ENCODE results near the gene COBL.

Gene COBL

DNA sequence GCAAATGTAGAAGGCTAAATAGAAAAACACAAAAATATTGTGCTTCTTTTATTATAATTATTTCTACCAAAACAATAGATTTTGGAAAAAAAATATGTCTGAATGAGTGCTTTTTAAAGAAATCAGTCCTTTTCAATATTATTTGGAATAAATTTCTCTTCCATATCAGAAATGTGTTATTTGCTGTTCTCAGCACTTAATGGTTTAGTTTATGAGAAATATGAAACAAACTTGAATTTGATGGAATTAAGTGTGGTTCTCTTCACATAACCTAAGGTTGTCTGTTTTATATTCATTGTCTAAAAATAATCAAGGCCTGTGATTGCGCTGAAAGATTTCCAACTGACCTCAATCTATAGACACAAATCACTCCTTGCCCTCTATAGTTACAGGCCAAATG is 203.0 kb downstream of the COBL start:
- DNase-seq (ENCODE audit: insufficient read length, low spot score) (no peak), FAIRE-seq (no peak)
- no peak for TF ChIP-seq TAF1 (IDR thresholded peaks at IDR 0.05; ENCODE audit: low read depth, low read length)
- TF ChIP-seq POLR2A (IDR thresholded peaks at IDR 0.05; ENCODE audit: low read depth, low read length) = no peak
- no peak for TF ChIP-seq POU2F2 (IDR thresholded peaks at IDR 0.05; ENCODE audit: low read depth, low read length)
- TF ChIP-seq POLR2AphosphoS5 (IDR thresholded peaks at IDR 0.05; ENCODE audit: low read depth, low read length) = no peak
- TF ChIP-seq SPI1 (IDR thresholded peaks at IDR 0.05; ENCODE audit: low read depth, low read length) = no peak

DNA sequence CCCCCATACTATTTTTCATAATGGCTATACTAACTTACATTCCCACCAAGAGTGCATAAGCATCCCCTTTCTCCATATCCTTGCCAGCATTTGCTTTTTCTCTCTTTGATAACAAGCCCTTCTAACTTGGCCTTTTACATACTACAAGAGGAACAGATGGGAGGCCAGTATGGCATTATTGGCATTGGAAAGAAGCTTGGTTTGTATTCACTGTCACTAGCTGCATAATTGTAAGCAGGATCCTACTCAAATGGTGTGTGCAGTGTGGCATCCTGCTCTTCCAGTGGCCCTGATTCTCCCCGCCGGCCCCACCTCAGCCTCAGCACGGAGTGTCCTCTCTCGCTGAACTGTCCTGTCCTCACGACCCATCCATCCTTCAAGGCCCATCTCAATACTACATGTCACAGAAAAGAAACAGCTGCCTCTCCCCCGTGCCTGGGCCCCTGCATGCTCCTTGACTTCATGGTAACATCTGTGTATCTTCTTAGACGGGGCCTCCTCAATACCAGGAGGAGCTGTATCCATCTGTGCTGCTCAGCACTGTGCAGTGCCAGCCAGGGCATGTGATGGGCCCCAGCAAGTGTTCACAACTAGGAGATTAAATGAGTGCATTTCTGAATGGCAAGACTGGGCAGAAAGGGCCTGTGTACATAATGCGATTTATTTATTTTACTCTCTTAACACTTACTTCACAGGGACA is 205.2 kb downstream of the COBL start:
- no peak for TF ChIP-seq POLR2A (IDR thresholded peaks at IDR 0.05; ENCODE audit: low read depth, low read length)
- TF ChIP-seq POLR2AphosphoS5 (IDR thresholded peaks at IDR 0.05; ENCODE audit: low read depth, low read length) = no peak
- no peak for TF ChIP-seq PAX5 (IDR thresholded peaks at IDR 0.05; ENCODE audit: insufficient read depth, low read length, severe bottlenecking)
- no peak for TF ChIP-seq TAF1 (IDR thresholded peaks at IDR 0.05; ENCODE audit: low read depth, low read length)
- TF ChIP-seq POU2F2 (IDR thresholded peaks at IDR 0.05; ENCODE audit: low read depth, low read length) = no peak
- TF ChIP-seq SPI1 (IDR thresholded peaks at IDR 0.05; ENCODE audit: low read depth, low read length) = no peak
- DNase-seq (ENCODE audit: insufficient read length, low spot score) (no peak), FAIRE-seq (no peak)

DNA sequence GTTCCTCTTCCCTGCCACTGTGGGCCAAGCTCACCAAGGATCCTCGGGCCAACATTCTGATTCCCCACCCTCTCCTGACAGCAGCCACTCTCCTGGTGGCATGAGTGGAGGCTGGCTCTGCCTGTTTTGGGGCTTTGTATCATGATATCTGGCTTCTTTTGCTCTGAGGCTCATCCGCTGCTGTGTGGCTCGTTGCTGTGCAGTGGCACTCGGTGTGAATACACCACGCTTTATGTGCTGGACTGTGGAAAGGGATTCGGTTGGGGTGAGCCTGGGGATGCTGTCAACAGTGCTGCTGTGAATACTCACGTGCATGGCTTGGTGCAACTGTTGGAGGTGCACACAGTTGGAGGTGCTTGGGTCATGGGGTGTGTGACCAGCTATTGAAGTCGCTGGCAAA is 208.5 kb downstream of the COBL start:
- DNase-seq (ENCODE audit: insufficient read length, low spot score) = no peak
- no peak for FAIRE-seq
- no peak for TF ChIP-seq POU2F2 (IDR thresholded peaks at IDR 0.05; ENCODE audit: low read depth, low read length)
- no peak for TF ChIP-seq PAX5 (IDR thresholded peaks at IDR 0.05; ENCODE audit: insufficient read depth, low read length, severe bottlenecking)
- no peak for TF ChIP-seq SPI1 (IDR thresholded peaks at IDR 0.05; ENCODE audit: low read depth, low read length)

DNA sequence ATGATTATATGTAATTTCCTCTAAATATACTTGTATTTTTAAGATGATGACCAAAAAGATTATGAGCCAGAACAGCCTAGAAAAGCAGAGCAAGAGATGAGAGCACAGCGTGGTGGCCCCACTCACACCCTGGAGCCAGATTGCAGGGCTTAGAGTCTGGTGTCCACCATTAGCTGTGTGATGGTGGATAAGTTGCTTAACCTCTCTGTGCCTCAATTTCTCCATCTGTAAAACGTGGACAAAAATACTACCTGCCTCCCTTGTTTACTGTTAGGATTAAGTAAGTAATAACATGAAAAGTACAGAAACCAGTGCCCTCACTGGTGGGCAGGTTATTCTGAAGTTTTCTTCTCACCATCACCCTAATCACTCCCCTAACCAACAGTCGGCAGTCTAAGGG is 212.3 kb downstream of the COBL start:
- DNase-seq (ENCODE audit: insufficient read length, low spot score) (no peak), FAIRE-seq (no peak)
- TF ChIP-seq POLR2AphosphoS5 (IDR thresholded peaks at IDR 0.05; ENCODE audit: low read depth, low read length) = no peak
- TF ChIP-seq POU2F2 (IDR thresholded peaks at IDR 0.05; ENCODE audit: low read depth, low read length) = no peak
- TF ChIP-seq TAF1 (IDR thresholded peaks at IDR 0.05; ENCODE audit: low read depth, low read length) = no peak
- TF ChIP-seq PAX5 (IDR thresholded peaks at IDR 0.05; ENCODE audit: insufficient read depth, low read length, severe bottlenecking) = no peak
- TF ChIP-seq POLR2A (IDR thresholded peaks at IDR 0.05; ENCODE audit: low read depth, low read length) = no peak
- TF ChIP-seq SPI1 (IDR thresholded peaks at IDR 0.05; ENCODE audit: low read depth, low read length) = no peak

DNA sequence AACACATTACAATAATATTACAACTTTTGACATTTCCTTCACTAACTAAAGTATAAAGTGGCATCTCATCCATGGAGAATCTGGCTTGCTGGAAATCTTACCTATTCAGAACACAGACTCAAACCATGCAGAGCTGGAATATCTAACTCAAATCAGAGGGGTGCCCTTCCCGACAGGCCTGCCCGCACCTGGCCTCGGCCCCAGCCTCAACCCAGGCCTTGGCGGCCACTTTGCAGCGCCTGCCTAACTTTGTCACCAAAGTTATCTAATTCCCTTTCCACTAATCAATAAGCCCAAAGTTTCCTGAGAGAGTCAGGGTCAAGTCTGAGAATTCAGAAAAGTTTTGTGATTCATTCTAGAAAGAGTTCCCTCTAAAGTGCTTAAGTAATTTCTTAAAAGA is 212.9 kb downstream of the COBL start:
- DNase-seq (ENCODE audit: insufficient read length, low spot score) (no peak), FAIRE-seq (no peak)
- no peak for TF ChIP-seq POLR2A (IDR thresholded peaks at IDR 0.05; ENCODE audit: low read depth, low read length)
- TF ChIP-seq TAF1 (IDR thresholded peaks at IDR 0.05; ENCODE audit: low read depth, low read length) = no peak

DNA sequence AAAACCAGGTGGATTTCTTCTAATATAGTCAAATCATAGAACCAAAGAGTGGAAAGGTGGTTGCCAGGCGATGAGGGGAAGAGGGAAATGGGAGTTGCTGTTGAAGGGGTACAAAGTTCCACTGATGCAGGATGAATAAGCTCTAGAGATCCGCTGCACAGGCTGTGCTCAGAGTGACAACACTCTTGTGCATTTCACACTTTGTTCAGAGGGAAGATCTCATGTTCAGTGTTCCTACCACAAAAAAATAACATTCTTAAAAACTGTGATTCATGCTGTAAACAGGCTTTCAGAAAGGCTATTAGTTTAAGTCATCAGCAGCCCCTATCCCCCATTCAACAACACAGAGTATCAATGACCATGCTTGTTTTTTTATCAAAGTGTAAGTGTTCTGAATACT is 213.8 kb downstream of the COBL start:
- TF ChIP-seq POLR2AphosphoS5 (IDR thresholded peaks at IDR 0.05; ENCODE audit: low read depth, low read length) (no peak), PAX5 (IDR thresholded peaks at IDR 0.05; ENCODE audit: insufficient read depth, low read length, severe bottlenecking) (no peak), SPI1 (IDR thresholded peaks at IDR 0.05; ENCODE audit: low read depth, low read length) (no peak), TAF1 (IDR thresholded peaks at IDR 0.05; ENCODE audit: low read depth, low read length) (no peak), POLR2A (IDR thresholded peaks at IDR 0.05; ENCODE audit: low read depth, low read length) (no peak), POU2F2 (IDR thresholded peaks at IDR 0.05; ENCODE audit: low read depth, low read length) (no peak)
- FAIRE-seq (no peak), DNase-seq (ENCODE audit: insufficient read length, low spot score) (no peak)

DNA sequence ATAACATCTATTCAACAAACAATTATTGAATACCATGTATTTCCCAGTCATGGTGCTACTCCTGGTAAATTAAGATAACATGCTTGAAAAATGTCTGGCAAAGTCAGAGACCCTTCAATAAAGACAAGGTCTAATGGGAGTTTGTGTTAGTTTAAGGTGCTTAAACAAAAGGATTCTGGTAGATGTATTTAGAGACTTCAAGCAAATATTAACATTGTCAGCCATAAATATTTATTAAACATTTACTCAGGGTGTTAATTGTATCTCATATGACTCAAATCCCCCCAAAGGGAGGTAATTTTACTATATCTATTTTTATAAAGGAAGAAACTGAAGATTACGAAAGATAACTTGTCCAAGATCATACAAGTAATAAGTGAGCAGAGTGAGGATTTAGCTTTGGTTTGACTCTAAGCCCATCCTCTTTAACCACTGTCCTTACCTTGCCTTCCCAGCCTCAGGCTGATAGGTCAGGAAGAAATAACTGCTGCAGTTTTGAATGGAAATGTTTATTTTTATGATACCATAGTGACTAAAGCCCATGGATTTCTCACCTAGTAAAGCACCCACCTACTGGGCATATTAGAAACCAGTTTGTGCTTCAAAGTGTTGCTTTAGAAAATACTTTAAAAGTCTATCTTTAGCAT is 215.4 kb downstream of the COBL start:
- TF ChIP-seq SPI1 (IDR thresholded peaks at IDR 0.05; ENCODE audit: low read depth, low read length) (no peak), POLR2AphosphoS5 (IDR thresholded peaks at IDR 0.05; ENCODE audit: low read depth, low read length) (no peak), PAX5 (IDR thresholded peaks at IDR 0.05; ENCODE audit: insufficient read depth, low read length, severe bottlenecking) (no peak), POLR2A (IDR thresholded peaks at IDR 0.05; ENCODE audit: low read depth, low read length) (no peak)
- no peak for DNase-seq (ENCODE audit: insufficient read length, low spot score)
- FAIRE-seq = no peak

DNA sequence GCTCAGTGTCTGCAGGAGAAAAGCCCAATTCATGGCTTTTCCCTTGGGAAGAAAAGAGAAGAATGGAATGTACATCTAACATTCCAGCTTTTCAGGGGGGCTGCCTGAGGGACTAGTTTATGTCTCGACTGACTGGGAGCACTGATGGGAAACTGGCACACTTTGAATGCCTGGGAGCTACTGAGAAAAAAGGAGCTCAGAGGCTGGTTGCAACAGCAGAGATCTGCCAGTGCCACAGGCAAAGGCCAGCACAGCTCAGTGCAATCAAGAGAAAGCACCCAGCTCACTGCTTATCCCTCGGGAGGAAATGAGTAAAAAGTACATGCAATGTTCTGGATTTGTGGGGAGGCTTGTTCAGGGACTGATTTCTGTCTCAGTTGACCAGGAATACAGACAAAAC is 226.2 kb downstream of the COBL start:
- no peak for FAIRE-seq
- no peak for DNase-seq (ENCODE audit: insufficient read length, low spot score)
- TF ChIP-seq POLR2A (IDR thresholded peaks at IDR 0.05; ENCODE audit: low read depth, low read length) (no peak), POU2F2 (IDR thresholded peaks at IDR 0.05; ENCODE audit: low read depth, low read length) (no peak), POLR2AphosphoS5 (IDR thresholded peaks at IDR 0.05; ENCODE audit: low read depth, low read length) (no peak), SPI1 (IDR thresholded peaks at IDR 0.05; ENCODE audit: low read depth, low read length) (no peak), PAX5 (IDR thresholded peaks at IDR 0.05; ENCODE audit: insufficient read depth, low read length, severe bottlenecking) (no peak), TAF1 (IDR thresholded peaks at IDR 0.05; ENCODE audit: low read depth, low read length) (no peak)

DNA sequence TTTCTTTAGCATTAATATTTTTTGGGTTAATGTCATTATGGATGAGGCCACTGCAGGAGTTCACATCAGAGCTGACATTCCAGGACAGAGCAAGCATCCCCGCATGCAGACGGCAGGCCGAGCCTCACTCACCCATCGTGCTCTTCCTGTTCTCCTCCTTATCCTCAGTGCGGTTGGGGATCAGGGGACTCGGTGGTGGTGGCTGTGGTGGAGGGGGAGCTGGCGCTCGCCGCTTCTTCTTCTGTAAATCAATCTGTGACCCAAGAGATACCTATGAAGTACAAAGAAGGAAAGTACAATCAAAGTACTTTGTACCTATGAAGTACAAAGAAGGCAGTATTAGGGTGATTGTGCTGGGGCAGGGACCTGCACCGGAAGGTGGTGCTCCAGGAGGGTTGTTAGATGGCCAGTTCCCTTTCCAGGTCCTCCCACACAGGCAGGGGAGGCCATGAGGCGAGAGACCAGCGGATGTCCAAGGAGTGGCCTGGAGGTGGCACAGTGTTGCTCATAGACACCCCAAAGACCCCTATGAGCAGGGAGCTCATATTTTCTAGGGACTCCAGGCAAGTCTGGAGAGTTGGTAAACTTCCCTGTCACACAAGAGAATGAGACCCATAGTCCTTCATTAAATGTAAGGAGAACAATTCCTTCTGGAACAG is 231.4 kb downstream of the COBL start:
- DNase-seq (ENCODE audit: insufficient read length, low spot score) (no peak), FAIRE-seq (no peak)
- TF ChIP-seq TAF1 (IDR thresholded peaks at IDR 0.05; ENCODE audit: low read depth, low read length) = no peak
- no peak for TF ChIP-seq POU2F2 (IDR thresholded peaks at IDR 0.05; ENCODE audit: low read depth, low read length)
- no peak for TF ChIP-seq POLR2A (IDR thresholded peaks at IDR 0.05; ENCODE audit: low read depth, low read length)
- no peak for TF ChIP-seq SPI1 (IDR thresholded peaks at IDR 0.05; ENCODE audit: low read depth, low read length)
- no peak for TF ChIP-seq PAX5 (IDR thresholded peaks at IDR 0.05; ENCODE audit: insufficient read depth, low read length, severe bottlenecking)
- TF ChIP-seq POLR2AphosphoS5 (IDR thresholded peaks at IDR 0.05; ENCODE audit: low read depth, low read length) = no peak

DNA sequence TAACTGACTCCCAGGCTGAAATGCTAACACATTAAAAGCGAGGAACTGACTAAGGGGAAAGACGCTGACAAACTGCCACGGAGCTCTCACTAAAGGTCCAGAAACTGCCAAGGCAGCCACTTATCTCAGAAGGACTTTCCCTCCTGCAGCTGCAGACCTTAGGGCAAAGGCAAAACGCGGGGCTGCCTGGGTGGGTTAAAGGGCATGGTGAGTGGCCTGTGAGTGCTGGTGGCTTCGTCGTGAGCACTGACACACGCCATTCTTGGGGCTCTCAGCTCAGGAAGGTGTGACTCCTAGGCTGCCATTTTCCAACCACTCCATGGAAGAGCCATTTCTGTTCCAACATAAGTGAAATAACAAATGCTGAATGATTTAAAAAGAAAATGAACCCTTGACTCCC is 232.5 kb downstream of the COBL start:
- FAIRE-seq (no peak), DNase-seq (ENCODE audit: insufficient read length, low spot score) (no peak)
- TF ChIP-seq PAX5 (IDR thresholded peaks at IDR 0.05; ENCODE audit: insufficient read depth, low read length, severe bottlenecking) = no peak
- TF ChIP-seq POLR2AphosphoS5 (IDR thresholded peaks at IDR 0.05; ENCODE audit: low read depth, low read length) = no peak
- no peak for TF ChIP-seq SPI1 (IDR thresholded peaks at IDR 0.05; ENCODE audit: low read depth, low read length)
- TF ChIP-seq POLR2A (IDR thresholded peaks at IDR 0.05; ENCODE audit: low read depth, low read length) = no peak
